ENCODE results near the gene C16orf86.

Gene C16orf86, protein sequence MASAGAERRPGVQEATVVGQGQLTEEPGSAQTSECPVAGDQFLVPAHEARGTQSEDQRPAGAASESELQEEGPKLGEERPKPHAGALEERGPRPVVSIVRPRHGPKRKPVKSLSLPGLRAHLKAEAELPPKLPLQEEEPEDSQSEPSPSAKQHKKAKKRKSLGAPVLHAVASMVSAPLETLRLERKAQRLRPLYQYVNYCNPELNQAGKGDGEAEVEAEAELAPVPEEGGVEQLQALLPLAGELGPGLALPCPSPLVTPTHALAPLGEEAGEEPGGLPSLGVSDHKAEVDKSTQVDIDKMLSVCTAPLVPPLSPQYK

DNA sequence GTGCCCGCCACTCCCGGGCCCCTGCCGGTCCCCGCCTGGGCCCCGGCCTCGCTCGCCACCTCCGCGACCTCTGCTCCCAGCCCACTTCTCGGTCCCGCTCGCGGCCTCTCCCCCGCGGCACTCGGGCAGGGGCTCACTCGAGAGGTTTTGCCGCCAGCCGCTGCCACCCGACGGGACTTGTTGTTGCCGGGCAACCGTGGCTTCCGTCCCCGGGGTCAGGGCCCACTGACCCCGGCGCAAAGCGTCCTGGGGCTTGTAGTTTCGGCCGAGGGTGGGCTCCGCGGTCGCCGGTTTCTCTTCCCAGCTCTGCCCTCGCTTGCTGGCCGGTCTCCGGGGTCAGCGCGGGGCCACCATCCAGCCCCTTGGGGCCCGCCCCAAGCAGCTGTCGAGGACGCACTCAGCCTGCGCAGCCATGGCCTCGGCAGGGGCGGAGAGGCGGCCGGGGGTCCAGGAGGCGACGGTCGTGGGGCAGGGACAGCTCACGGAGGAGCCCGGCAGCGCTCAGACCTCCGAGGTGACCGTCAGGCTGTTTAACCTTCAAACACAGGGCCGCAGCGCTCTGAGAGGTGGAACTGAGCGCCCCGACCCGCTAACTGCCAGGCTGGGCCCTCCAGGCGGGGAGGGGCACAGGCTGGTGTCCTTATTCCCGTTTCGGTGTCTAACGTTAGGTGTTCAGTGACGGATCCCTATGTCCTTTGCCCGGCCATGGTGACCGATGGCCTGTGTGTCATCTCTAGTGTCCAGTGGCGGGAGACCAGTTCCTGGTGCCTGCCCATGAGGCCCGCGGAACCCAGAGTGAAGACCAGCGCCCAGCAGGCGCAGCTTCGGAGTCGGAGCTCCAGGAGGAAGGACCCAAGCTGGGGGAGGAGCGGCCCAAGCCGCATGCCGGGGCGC, at the start of gene C16orf86, which contains the start of gene ENKD1:
C16orf86 (plus strand) TSS at position 256 of the 894 bp plus-strand sequence; CDS start at position 413, 157 bp downstream.
ENKD1 (minus strand) TSS at position 192 of the 894 bp plus-strand sequence. CDS start 308 bp downstream, outside the sequence.
- DNase-seq, result peak; percentile 76

DNA sequence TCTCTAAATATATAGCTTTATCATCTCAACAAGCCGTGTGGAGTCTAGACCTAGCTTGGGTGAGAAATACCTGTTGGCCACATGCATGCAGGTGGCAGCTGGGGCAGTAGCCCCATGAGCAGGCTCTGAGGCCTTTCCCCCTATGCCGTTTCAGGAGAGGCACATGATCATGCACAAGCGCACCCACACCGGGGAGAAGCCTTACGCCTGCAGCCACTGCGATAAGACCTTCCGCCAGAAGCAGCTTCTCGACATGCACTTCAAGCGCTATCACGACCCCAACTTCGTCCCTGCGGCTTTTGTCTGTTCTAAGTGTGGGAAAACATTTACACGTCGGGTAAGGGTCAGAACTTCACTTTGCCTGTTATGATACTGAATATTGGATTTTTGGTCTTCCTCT, 38.4 kb upstream of the C16orf86 start:
- DNase-seq, result no peak

DNA sequence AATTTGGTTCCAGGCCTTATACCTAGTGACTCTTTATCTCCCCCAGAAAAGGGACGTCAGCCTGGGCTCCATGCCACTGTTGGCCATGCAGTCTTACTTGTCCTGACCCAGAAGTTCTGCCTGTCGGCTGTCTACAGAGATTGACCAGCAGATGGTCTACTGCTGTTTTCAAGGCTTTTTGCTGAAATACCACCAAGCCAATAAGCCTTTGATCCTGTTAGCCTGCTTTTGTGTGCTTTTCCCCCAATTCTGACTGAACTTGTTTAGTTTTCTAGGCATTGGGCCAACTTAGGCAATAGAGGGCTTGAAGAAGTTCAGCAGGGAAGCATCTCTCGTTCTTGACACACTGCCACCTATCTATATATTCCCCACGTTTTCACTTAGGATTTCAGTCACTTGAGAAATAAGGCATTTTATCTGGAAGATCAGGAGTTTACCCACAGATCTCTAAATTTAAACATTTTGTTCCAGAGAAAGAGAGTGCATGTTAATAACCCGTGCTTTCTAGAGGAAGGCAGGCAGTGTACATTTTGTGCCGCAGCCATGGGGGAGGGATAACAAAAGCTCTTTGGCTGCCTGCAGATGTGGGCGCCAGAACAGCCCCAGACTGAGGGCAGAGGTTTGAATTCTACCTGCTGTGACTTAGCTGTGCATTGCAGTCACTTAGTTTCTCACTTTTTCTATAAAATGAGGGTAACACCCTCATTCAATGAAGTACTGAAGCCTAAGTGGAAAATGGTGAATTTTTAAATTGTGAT, 34.0 kb upstream of the C16orf86 start:
- no peak for DNase-seq

GRCh38 chr16:67636713-67637112, 29.9 kb upstream of the C16orf86 start:
- DNase-seq, result no peak

DNA sequence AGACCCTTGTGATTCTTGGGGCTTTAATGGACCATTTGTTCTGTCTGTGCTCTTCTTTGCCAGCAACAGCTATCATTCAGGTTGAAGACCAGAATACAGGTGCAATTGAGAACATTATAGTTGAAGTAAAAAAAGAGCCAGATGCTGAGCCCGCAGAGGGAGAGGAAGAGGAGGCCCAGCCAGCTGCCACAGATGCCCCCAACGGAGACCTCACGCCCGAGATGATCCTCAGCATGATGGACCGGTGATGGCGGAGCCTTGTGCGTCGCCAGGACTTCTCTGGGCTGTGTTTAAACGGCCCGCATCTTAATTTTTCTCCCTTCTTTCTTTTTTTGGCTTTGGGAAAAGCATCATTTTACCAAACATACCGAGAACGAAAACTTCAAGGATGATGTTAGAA, 29.0 kb upstream of the C16orf86 start:
- no peak for DNase-seq

DNA sequence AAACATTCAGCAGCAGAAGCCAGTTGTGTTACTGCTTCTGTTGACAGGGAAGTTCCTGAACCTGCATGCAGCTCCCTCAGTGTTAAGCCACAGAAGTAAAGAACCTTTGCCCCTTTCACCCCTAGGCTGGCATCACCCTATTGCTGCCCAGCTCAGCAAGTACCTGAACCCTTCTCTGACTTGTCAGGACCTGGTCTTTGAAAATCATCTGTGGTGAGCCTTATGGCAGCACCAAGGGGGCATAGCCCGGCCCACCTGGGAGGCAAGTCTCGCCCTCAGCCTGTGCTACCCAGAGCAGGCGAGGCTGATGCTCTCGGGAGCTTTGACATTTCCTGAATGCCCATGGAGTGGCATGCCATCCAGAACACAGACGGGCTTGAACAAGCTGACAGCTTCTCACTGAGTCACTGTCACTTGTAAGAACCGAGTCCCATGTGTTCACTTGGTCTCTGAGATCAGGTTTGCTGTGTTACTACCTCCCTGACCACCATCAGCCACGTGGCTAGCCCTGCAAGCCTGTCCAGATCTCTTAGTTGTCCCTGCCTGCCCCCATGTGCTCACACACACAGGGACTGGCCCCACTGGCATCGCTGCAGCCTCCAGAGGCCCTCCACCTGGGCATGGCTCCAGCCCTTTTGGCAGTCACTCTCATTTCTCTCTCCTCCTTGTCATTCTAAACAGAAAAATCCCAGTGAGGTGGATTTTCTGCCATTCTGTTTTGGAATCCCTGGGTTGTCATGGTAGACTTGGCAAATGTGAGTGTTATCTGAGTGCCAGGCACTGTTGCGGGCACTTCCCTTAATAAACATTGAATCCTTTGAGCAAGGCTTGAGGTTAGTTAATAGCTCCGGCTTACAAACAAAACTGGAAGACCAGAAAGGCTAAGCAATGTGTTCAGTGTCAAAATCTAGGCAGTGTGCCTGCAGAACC, 24.6 kb upstream of the C16orf86 start:
- DNase-seq, result no peak

- no peak for DNase-seq
Measured at GRCh38 chr16:67644038-67644437, 22.6 kb upstream of the C16orf86 start.

DNA sequence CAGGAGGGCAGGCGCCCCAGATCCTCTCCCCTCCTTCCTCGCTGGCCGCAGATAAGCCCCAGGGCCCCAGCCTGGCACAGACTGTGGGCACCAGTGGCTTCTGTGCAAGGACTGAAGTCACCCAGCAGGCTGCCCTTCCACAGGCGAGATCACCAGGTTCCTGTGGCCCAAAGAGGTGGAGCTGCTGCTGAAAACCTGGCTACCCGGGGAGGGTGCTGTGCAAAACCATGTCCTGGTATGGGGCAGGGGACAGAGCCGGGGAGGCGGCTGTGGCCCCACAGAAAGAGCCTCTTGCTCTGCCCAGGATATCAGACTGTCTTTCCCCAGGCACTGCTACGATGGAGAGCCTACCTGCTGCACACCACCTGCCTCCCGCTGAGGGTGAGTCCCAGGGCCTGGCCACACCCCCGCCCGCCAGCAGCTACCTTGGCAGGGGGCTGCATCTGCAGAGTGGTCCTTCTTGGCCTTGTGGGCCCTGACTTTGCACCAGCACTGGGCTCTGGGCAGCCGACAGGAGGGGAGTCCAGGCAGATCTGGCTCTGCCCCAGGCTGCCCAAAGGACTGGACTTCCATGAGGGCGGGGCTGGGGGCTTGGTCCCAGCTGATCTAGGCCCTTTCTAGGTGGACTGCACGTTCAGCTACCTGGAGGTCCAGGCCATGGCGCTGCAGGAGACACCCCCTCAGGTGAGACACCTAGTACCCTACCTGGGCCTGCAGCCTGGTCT, 21.1 kb upstream of the C16orf86 start:
- DNase-seq, result no peak

DNA sequence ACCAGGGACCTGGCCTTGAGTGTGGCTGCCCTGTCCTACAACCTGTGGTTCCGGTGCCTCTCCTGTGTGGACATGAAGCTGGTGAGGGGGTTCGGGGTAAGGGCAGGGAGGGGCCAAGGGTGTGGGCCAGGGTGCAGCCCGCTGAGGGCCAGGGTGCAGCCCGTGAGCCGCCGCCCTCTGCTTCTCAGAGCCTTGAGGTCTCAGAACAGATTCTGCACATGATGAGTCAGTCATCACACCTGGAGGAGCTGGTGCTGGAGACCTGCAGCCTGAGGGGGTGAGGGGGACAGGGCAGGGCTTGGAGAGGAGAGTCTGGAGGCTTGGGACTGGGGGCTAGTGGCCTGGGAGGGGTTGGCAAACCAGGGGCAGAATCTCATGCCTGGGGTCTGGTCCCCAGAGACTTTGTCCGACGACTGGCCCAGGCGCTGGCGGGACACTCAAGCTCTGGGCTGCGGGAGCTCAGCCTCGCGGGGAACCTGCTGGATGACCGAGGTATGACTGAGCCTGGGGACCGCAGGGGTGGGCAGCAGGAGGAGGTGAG, 19.4 kb upstream of the C16orf86 start:
- no peak for DNase-seq

GRCh38 chr16:67647681-67648080, 18.9 kb upstream of the C16orf86 start:
- no peak for DNase-seq

- no peak for DNase-seq
Measured at GRCh38 chr16:67648088-67648763, 18.4 kb upstream of the C16orf86 start.

GRCh38 chr16:67648764-67649407, 17.7 kb upstream of the C16orf86 start:
- no peak for DNase-seq

- no peak for DNase-seq
Measured at GRCh38 chr16:67649494-67649931, 17.1 kb upstream of the C16orf86 start.

GRCh38 chr16:67650023-67650422, 16.6 kb upstream of the C16orf86 start:
- no peak for DNase-seq

DNA sequence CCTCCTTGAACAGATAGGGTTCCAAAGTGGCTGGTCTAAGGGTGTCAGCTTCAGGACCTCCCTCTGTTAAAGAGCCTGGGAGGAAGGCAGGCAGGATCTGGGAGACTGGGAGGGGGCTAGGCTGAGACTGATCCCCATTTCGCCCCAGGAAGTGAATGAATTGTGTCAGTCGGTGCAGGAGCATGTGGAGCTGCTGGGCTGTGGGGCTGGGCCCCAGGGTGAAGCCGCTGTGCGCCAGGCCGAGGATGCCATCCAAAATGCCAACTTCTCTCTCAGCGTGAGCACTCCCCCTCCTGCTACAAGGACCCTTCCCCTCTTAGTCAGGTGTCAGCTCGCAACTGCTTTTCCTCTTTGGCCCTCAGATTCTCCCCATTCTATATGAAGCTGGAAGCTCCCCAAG, 15.6 kb upstream of the C16orf86 start:
- no peak for DNase-seq

DNA sequence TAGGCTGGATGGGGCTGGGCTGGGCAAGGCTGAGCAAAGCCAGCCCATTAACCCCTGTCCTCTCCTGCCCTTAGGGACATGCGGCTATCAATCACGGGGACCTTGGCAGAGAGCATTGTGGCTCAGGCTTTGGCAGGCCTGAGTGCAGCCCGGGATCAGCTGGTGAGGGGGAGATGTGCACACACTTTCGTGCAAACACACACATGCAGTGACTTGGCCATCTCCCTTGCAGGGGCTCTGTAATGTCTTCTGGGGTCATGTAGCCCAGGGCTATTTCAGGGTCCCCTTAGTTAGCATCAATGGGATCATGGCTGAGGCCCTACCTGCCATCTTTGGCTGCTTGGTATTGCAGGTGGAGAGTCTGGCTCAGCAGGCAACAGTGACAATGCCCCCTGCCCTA, 14.8 kb upstream of the C16orf86 start:
- no peak for DNase-seq

GRCh38 chr16:67652578-67653127, 14.0 kb upstream of the C16orf86 start:
- peak; percentile 26 for DNase-seq

DNA sequence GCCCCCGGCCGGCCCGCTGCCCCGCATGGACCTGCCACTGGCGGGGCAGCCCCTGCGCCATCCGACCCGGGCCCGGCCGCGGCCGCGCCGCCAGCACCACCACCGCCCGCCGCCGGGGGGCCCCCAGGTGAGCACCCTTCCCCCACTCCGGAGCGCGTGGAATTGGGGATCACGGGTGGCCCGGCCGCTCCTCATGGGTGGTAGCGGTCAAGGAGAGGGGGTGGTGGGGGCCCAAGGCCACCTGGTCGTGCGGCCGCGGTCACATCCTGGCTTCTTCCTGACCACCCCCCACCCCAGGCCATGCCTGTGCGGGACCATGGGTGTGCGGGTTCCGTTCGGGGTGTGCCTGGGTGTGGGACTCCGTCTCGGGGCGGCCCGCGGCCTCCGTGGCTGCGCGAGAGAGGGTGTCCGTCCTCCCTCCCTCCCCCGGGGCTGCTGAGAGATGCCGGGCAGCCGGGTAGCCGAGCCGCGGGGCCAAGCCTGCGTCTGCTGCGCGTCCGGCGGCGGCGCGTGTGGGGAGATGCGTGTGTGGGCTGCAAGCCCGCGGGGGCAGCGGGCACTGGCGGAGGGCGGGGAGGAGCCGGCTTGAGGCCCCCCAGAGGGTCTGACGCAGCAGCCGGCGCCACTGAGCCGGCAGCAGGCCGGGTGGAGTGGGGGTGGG, 13.4 kb upstream of the C16orf86 start:
- no peak for DNase-seq

All from NCI-H2171 treated with DMSO at 0.1 percent for 48 hours (cell line).